Measurements from ENCODE around the gene KBTBD13.
A peak's percentile ranks its signal among the peaks of the same experiment; 100 is the strongest.
"Not testable (repeated sequence)": the region's sequence is repeated elsewhere in the genome, so short reads cannot be mapped to it uniquely, and the experiment has no call there.

Gene KBTBD13

DNA sequence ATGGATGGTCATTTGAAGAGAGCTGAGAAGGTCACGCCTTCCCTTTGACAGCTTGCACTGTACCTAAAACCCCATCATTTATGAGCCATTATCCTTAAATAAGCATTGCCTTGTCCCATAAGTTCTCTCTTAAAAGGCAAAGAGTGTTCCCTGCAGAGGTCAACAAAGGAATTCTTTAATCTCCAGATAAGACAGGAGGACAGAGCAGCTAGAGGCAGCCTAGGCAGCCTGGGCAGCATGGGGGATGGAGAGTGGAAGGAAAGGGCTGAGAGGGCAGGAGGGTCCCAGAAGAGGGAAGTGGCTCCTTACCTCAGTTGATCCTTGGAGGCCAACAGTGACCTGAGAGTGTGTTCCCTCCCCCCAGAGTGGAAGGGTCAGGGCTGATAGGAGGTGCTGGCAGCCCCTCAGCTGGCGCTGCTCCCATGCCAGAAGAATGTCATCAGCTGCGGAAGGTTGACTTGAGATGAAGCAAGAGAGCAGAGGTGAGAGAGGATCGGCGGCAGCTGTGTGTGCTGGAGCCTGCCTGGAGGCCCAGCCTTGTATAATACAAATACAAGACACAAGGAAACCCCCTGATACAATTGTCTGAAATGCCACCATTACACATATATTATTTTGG lies 12.8 kb downstream of the KBTBD13 start:
- no peak for DNase-seq (ENCODE audit: low read depth)

- no peak for DNase-seq (ENCODE audit: low read depth)
These were observed 15.6 kb downstream of the KBTBD13 start for GRCh38 chr15:65091946-65092770.

DNA sequence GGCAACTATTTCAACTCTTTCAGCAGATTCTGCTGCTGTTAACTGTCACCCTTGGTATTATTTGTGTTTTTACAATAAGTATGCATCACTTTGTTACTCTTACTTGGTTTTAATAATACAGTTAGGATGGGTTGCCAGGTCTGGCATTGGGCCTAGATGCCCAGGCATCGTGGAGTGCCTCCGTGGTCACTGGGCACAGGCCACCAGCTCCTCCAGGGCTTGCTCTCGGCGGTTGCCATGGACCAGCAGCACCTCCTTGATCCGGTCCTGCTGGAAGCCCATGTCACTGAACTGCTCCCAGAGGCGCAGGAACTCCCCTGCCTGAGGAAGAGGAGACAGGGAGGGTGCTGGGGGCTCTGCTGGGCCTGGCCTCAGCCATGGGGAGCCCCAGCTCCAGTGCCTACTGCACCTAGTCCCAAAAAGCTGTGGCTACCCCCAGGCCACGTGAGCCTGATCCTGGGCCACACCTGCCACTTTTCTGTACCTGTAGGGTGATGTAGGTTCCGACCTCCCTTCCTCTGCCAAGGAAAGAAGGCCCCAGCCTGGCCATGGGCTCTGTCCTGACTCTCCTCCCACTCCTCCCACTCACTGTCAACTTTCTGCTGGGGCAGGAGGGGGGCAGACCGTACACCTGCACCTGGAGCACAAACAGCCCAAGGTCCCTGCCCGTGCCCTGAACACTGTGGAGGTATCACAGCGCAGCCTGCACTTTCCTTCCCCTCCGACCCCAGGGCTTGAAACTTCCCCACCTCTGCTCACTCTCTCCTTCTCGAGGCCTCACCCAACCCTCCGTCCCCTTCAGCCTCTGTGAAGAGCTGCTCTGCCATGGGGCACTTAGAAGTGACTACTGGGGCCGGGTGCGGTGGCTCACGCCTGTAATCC lies 16.6 kb downstream of the KBTBD13 start:
- no peak for DNase-seq (ENCODE audit: low read depth)

DNA sequence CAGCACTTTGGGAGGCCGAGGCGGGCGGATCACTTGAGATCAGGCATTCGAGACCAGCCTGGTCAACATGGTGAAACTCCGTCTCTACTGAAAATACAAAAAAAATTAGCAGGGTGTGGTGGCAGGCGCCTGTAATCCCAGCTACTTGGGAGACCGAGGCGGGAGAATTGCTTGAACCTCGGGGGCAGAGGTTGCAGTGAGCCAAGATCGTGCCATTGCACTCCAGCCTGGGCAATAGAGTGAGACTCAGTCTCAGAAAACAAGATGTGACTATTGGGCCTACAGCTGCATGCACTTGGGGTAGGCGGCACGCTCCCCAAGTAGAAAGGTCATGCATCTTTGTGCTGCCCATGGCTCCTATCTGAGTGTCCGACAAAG lies 17.2 kb downstream of the KBTBD13 start:
- DNase-seq (ENCODE audit: low read depth), result not testable (repeated sequence)

DNA sequence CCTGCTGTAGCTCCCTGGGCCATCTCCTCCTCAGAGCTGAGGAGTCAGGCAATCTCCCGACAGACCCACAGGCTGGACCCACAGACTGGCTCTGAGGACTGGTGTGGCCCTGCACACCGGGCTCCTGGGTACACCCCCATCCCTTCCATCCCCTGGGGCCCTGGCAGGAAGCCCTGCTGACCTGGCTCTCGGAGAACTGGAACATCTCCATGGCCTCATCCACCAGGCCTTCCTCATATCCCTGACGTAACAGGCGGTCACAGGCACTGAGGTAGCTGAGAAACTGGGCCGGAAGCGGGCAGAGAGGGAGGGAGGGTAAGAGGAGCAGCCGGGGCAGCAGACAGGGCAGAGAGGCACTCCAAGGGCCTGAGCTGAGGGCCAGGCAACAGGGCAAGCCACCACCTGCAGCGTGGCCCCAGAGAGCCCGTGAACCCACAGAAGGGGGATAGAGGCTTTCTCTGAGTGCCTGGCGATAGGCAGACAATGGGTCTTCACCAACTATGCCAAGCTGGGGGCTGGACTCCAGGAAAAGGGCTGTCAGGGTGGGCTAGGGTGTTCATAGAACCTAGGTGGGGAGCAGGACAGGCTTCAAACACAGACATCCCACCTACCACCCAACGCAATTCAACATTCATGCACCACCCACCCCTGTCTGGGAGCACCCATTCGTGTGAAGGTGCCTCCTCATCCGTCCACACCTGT lies 17.9 kb downstream of the KBTBD13 start:
- DNase-seq (ENCODE audit: low read depth), result no peak

- DNase-seq (ENCODE audit: low read depth), result no peak
These were observed 18.6 kb downstream of the KBTBD13 start for GRCh38 chr15:65095011-65095746.

GRCh38 chr15:65095747-65096104 lies 19.2 kb downstream of the KBTBD13 start:
- DNase-seq (ENCODE audit: low read depth), result no peak

DNA sequence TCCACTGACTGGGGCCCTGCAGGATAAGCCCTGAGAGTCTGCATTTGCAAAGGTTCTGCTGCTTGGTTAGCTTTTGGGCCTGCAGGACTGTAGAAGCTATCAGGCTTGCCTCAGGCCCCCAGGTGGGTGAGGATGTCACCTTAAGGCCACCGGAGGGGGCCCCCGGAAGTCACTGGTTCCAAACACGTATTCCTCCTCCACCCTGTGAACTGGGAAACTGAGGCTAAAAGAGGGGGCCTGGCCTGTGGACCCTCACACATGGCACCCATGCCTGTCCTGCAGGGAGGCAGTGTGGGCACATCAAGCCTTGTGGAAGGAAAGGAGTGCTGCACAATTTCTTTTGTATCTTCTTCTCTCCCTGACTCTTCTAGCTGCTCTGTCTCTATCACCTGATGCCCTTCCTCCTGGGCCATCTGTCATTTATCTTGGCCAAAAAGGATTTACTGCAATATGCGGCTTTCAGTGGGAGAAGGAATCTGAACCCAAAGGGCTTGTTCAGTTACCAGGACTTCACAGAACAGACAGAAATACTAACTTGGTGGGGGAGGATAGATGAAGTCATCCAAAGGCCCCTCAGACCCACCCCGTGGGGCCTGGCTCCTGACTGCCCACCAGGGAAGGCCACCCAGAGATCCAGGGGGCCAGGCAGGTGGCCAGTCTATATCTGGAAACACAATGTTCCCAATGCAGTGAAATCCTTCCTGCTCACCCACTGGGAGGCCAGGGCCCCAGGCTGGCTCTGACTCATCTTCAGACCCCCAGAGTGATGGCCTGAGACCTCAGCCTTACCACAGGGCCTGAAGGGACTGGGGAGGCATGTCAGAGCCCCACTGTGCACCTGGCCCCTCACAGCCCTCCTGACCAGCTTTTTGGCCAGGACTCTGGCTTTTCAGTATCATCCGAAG lies 20.2 kb downstream of the KBTBD13 start:
- no peak for DNase-seq (ENCODE audit: low read depth)

GRCh38 chr15:65097651-65098263 lies 21.2 kb downstream of the KBTBD13 start:
- no peak for DNase-seq (ENCODE audit: low read depth)

- no peak for DNase-seq (ENCODE audit: low read depth)
These were observed 22.8 kb downstream of the KBTBD13 start for GRCh38 chr15:65099336-65099735.

- not testable (repeated sequence) for DNase-seq (ENCODE audit: low read depth)
These were observed 23.3 kb downstream of the KBTBD13 start for GRCh38 chr15:65099801-65100200.

DNA sequence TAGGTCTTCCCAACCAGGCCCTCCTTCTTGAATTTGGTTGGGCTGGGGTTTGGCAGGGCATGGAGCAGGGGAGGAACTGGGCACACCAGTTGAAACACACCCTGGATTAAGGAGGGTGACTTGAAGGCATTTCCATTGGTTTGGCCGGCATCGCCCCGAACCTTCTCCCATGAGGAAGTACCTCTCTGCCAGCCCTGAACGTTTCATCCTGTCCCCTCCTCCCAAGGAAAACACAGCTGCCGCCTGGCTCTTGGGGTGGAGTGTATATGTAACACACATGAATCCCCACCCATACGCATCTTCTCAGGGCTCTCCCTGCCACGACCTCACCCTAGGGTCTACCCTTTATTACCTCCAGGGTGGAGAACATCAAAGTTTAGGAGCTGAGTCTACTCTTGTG lies 23.9 kb downstream of the KBTBD13 start:
- no peak for DNase-seq (ENCODE audit: low read depth)

DNA sequence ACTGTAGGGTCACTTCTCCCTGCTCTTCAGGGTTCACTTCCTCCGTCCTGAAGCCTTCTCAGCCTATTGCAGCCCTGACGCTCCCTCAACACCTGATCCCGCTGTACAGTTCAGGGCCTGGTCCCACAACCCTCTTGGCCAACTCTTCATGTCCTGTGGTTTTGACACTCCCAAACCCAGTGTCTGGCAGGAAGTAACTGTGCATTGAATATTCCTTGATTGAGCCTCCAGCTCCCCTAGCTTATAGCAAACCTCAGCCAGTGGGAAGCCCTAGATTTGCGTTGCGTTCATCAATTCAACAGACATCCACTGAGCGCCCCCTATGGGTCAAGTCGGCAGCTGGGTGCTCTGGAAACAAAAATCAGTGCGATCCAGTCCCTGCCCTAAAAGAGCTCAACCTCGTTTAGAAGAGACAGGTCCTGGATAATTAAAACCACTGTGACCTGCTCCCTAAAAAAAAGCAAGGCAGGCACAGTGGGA lies 24.9 kb downstream of the KBTBD13 start:
- DNase-seq (ENCODE audit: low read depth), result peak; percentile 12

DNA sequence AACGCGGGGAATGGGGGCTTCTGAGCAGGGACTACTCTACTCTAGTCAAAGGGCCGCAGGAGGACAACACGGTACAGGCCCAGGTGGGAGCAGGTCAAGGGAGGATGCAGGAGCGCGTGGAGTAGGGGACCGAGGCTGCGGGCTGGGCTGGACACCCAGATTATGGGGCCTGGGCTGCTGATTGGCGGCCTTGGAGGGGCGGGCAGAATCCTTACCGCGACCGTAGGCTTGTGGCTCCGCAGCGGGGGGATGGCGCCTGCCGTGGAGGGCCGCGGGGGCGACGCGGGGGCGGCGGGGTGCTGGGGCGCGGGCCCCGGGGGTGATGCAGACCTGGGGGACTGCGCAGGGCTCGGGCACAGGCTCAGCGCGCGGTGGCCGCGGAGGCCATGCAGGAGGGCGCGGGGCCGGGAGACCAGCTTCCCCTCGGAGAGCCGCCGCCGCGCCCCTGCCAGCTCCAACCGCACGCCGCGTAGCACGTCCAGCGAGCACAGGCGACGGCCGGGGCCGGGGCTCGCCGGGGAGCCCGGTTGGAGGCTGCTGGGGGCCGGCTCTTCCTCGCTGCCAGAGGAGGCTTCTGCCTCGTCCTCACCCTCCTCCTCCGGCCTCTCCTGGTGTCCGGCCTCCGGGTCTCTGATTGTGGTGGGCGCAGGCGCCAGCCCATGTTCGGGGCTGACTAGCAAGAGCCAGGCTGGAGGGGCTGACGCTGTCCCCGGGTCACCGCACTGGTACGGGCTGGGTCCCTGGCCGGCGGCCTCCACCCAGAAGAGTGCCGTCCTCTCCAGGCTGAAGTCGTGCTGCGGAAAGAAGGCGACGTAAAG lies 25.6 kb downstream of the KBTBD13 start:
- DNase-seq (ENCODE audit: low read depth), result no peak

DNA sequence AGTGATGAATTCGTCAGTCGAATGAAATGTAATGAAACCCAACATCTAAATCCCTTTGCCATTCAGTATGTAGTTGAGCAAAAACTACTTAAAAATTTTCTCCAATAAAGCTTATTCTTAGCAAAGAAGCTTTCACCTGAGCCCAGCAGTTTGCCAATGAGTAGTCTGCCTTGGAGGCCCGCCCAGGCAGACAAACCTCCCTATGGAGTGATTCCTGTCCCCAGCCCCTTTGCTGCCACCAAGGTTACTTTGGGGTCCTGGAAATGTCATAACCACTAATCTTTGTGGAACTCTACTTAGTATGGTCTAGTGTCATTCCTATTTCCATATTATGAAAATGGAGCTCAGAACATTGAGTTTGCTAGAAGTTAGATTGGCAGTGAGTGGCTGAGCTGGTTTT lies 26.4 kb downstream of the KBTBD13 start:
- no peak for DNase-seq (ENCODE audit: low read depth)

- no peak for DNase-seq (ENCODE audit: low read depth)
These were observed 28.5 kb downstream of the KBTBD13 start for GRCh38 chr15:65105038-65105437.

DNA sequence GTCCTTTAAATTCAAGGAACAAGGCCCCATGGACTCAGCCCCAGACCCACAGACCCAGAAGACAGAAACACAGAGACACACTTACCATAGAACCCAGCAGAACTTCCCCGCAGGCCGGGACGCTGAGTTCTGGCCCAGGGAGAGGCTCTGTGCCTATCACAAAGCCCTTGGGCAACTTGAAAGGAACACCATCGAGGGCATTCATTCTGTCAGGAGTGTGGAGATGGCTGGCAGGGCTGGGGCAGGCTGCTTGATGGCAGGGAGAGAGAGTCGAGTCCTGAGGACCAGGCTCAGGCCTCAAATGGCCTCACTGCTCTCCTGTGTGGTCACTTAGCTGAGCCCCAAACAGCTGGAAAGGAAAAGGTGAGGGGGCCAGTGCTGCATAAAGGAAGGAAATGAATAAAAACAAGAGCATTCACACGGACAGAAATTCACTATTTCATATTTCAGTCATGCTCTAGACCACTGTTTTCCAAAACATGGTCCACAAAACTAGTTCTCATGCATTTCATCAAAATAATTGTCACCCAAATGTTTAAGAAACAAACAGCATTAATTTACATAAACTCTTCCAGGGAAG lies 29.6 kb downstream of the KBTBD13 start:
- DNase-seq (ENCODE audit: low read depth), result no peak

DNA sequence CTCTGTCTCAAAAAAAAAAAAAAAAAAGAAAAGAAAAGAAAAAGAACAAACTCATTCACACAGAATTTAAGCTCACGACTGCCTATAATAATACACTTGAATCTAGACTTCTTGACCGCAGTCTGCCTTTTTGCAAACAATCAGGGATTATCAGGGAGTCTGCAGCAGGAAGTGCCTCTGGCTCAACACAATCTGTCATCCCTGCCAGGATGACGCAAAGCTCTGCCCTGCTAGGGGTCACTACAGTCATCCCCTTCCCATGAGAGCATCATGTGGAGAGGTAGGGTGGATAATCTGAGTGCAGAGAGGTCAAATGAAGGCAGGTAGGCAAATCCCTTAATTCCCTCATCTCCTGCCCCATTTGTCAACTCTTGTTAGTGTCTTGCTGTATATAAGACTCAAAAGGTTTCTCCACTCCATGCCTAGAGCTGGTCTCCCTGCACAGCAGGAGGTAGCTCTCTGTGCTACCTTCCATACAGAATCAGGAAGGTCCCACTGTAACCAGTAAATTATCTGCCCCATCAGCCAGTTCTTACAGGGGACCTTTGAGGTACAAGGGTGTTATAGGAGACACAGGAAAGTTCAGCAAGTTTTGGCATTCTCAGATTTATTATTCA lies 34.2 kb downstream of the KBTBD13 start:
- DNase-seq (ENCODE audit: low read depth), result no peak

All from stimulated activated CD8-positive, alpha-beta memory T cell treated with anti-CD3 and anti-CD28 coated beads, Interleukin-12 subunit alpha, Interleukin-12 subunit beta, amount 100 ng/mL, for 1 hour (primary cell).